WERI-Rb-1 (cell line): ENCODE data around the gene RPTOR.

Source experiments
- DNase-seq: peaks from one replicate; pipeline ENCODE4 v3.0.0-alpha.2; 2020
- H3K27ac ChIP-seq: fragments of 250-450 bp; sonication (Bioruptor Pico); 2 replicates; pipeline ENCODE4 v1.5.1; 2020; ENCODE audit warnings: mild to moderate bottlenecking, moderate library complexity
- H3K27me3 ChIP-seq: fragments of 250-450 bp; sonication (Bioruptor Pico); 2 replicates; pipeline ENCODE4 v1.5.1; 2021; ENCODE audit warnings: mild to moderate bottlenecking, low read depth, moderate library complexity; ENCODE audit not compliant: insufficient read depth, severe bottlenecking
- H3K36me3 ChIP-seq: fragments of 250-450 bp; sonication (Bioruptor Pico); 2 replicates; pipeline ENCODE4 v1.5.1; 2020; ENCODE audit warnings: mild to moderate bottlenecking, moderate library complexity
- H3K4me3 ChIP-seq: 2 replicates; pipeline ENCODE4 v1.5.1; 2011; ENCODE audit warnings: low read depth, mild to moderate bottlenecking, control low read depth, low read length
- H3K9me3 ChIP-seq: fragments of 250-450 bp; sonication (Bioruptor Pico); 2 replicates; pipeline ENCODE4 v1.5.1; 2021; ENCODE audit warnings: mild to moderate bottlenecking, moderate library complexity; ENCODE audit not compliant: severe bottlenecking
- TF ChIP-seq, protein P1 (sequence below): IDR thresholded peaks from 2 replicates; pipeline ENCODE4 v1.5.1; 2011; ENCODE audit warnings: low read depth, mild to moderate bottlenecking, control low read depth, inconsistent platforms, low read length

The RPTOR gene

DNA sequence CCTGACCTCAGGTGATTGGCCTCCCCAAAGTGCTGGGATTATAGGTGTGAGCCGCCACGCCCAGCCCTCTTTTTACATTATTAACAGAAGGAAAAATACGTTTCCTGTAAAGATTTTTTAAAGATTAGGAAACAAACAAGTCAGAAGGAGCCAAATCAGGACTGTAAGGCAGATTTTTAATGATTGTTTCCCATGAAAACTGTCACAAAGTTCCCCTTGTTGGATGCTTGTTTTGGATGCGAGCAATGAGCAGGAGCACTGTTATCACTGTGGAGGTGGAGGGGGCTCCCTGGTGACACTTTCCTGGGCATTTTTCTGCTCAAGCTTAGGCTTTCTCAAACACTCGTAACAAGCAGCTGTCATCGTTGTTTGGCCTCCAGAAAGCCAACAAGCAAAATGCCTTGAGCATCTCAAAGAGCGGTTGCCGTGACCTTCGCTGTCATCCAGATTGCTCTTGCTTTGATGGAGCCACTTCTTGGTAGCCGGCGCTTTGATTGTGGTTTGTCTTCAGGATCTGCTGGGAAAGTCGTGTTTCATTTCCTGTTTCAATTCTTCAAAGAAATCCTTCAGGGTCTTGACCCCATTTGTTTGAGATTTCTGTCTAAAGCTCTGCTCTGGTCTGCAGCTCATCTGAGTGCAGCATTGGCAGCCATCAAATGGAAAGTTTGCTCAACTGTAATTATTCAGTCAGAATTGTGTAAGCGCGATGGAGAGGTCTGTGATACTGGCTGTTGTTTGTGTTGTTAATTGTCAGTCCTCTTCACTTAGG lies 128.7 kb downstream of the RPTOR start:
- Histone ChIP-seq H3K27ac (no peak overlapping the region), H3K27me3 (no peaks in the 10 kb centered on the region), H3K9me3 (no peaks in the 10 kb centered on the region), H3K4me3 (no peak overlapping the region), H3K36me3 (peaks cover 7% of the 10 kb centered on the region)
- DNase-seq: no peak
- TF ChIP-seq, protein P1, sequence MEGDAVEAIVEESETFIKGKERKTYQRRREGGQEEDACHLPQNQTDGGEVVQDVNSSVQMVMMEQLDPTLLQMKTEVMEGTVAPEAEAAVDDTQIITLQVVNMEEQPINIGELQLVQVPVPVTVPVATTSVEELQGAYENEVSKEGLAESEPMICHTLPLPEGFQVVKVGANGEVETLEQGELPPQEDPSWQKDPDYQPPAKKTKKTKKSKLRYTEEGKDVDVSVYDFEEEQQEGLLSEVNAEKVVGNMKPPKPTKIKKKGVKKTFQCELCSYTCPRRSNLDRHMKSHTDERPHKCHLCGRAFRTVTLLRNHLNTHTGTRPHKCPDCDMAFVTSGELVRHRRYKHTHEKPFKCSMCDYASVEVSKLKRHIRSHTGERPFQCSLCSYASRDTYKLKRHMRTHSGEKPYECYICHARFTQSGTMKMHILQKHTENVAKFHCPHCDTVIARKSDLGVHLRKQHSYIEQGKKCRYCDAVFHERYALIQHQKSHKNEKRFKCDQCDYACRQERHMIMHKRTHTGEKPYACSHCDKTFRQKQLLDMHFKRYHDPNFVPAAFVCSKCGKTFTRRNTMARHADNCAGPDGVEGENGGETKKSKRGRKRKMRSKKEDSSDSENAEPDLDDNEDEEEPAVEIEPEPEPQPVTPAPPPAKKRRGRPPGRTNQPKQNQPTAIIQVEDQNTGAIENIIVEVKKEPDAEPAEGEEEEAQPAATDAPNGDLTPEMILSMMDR: no peak

DNA sequence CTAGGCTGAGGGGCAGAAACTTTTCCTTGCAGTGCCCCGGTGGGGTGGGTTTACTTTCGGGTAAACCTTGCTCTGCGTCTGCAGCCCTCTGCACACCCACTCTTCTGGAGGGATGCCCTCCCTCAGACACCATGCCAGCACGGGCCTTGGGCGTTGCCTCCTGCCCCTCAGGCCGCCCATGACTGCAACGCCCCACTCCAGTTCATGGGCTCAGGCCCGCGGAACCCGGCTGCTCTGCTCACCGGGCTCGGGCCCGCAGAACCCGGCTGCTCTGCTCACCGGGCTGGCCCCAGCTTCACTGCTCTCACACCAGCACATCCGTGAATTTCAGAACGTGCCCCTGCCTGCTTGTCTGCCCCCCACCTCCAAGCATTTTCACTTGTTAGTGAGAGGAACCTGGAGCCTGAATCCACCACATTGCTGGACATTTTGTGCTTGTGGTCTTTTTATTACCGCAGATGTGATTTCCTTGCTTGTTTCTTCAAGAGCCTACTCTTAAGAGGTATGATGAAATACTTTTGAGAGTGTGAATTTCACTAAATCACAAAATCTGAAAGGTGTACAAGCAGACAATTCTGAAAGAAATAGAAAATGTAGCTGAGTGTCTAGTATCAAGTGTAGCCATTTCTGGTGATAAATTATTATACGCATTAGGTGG lies 130.9 kb downstream of the RPTOR start:
- Histone ChIP-seq H3K4me3 (no peak overlapping the region), H3K36me3 (peaks cover 7% of the 10 kb centered on the region), H3K27me3 (no peaks in the 10 kb centered on the region), H3K9me3 (no peaks in the 10 kb centered on the region), H3K27ac (no peak overlapping the region)
- no peak for DNase-seq
- TF ChIP-seq, protein P1: no peak

DNA sequence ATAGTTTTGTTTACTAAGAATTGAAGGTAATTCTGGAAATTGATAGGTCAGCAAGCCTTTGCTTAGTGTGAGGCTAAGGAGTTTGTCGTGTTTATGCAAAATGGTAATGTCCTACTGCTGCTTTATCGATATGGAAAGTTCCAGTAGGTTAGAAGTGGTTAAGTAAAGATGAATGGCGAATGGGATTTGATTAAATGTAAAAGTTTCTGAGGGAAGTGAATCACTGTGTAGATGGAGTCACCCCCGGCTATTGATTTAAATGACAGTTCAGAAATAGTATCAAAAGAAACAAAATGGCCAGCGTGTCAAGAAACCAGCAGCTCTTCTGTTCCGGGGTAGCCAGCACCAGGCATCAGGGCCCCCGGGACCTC lies 131.4 kb downstream of the RPTOR start:
- no peak overlapping the region for H3K27ac ChIP-seq
- H3K27me3 ChIP-seq: no peaks in the 10 kb centered on the region
- DNase-seq: no peak
- H3K36me3 ChIP-seq: peaks cover 7% of the 10 kb centered on the region
- no peaks in the 10 kb centered on the region for H3K9me3 ChIP-seq
- TF ChIP-seq, protein P1: no peak
- no peak overlapping the region for H3K4me3 ChIP-seq

DNA sequence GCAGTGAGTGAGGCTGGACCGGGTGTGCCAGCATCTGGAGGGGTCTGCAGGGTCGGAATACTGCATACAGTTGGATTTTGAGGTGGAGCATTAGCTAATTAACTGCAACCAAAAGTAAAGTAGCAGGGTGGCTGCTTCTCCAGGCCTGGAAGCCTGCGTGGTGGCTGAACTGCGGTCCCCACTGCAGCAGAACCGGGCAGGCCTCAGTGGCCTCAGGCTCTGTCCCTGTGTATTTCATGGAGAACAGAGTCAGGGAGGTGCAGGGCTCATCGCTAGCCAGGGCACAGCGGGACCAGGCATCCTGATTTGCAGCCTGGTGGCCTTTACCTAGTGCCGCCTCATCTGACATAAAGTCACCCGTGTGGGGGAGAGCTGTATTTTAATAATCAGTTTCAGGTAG lies 131.9 kb downstream of the RPTOR start:
- Histone ChIP-seq H3K9me3 (no peaks in the 10 kb centered on the region), H3K27ac (no peak overlapping the region), H3K27me3 (no peaks in the 10 kb centered on the region), H3K4me3 (no peak overlapping the region), H3K36me3 (peaks cover 7% of the 10 kb centered on the region)
- no peak for DNase-seq
- TF ChIP-seq, protein P1: no peak

DNA sequence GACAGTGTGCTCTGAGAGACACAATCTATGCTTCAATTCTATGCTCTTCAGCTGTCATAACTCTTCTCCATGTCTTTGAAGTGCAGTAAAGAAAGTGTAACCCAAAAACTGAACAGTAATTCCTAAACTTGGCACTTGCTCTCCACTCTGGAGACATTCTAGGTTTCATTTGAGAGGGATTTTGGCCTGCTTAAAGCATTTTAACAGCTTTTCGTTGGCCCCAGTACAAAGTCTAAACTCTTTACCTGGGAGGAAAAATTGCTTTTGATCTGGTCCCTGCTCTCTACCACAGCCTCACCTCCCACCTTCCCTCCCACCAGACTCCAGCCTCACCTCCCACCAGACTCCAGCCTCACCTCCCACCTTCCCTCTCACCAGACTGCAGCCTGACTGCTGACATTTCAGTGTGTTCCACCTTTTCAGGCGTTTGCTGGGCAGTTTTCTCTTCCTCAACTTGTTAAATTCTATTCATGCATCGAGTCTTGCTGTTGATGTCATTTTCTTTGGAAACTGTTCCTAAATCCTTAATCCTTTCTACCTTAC lies 132.6 kb downstream of the RPTOR start:
- DNase-seq: no peak
- H3K9me3 ChIP-seq: no peaks in the 10 kb centered on the region
- H3K27me3 ChIP-seq: no peaks in the 10 kb centered on the region
- peaks cover 3% of the 10 kb centered on the region for H3K36me3 ChIP-seq
- H3K4me3 ChIP-seq: no peak overlapping the region
- H3K27ac ChIP-seq: no peak overlapping the region
- TF ChIP-seq, protein P1: no peak
